ENCODE measurements around the gene MTPN. TPM values are rescaled to one million over a fixed set of nuclear protein-coding genes. Genes with fewer than 3 reads are reported as not detected.

The MTPN gene
- total RNA-seq, 1 donor from 2014 or later, result 199 TPM

DNA sequence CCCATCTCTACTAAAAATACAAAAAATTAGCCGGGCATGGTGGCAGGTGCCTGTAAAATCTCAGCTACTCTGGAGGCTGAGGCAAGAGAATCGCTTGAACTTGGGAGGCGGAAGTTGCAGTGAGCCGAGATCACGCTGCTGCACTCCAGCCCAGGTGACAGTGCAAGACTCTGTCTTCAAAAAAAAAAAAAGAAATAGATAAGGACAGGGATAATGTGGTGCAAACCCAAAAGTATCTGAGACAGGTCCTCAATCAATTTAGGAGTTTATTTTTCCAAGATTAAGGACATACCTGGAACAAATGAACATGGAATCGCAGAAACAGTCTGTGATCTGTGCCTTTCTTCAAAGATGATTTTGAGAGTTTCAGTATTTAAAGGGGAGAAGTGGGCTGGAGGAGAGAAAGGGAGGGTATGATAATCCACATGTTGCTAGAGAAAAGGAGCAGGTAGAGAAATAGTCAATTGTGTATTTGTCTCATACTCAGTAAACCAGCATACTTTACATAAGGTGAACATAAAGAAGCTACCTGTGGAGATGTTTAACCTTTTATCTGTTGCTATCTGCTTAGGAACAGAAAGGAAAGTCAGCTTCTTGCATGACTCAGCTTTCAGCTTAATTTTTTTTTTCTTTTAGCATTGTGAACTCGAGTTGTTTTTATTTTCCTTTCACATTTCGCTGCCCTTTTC is 4.9 kb upstream of the MTPN start:
- ATAC-seq, result no peak

DNA sequence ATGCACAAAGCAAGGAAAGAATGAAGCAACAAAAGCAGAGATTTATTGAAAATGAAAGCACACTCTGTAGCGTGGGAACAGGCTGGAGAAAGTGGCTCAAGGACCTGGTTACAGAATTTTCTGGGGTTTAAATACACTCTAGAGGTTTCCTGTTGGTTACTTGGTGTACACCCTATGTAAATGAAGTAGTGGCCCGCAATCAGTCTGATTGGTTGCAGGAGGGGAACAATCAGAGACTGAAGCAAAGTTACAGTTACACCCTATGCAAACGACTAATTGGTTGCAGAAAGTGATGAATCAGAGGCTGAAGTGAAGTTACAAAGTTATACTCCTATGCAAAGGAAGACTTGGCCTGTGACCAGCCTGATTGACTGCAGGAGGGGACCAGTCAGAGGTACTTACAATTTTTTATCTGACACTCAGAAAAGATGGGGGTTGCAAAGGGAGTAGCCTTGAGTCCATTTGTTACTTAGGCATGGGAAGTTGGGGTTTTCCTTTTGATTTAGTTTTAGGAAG is 3.6 kb upstream of the MTPN start:
- ATAC-seq, result peak; percentile 83

DNA sequence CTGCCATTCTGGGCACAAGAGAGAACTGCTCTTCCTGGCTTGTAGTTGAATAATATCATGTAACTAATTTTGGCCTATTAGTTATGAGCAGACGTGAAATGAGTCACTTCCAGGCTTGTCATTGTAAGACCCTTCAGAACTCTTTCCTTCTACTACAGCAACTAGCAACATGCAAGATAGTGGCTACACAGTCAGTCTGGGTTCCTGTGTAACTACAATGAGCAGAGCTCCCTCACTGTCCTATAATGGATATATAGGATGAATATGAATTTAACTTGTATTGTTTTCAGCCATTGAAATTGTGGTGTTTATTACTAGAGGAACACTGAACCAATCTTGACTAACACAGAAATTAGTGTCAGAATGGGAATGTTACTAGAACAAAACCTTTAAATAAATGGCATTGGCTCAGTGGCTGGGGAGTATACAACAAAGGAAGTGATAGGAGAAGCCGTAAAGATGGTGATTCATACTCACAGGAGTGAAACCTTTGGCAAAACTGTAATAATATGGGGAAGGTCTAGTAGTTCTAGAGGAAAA is 2.9 kb upstream of the MTPN start:
- ATAC-seq, result peak; percentile 26

DNA sequence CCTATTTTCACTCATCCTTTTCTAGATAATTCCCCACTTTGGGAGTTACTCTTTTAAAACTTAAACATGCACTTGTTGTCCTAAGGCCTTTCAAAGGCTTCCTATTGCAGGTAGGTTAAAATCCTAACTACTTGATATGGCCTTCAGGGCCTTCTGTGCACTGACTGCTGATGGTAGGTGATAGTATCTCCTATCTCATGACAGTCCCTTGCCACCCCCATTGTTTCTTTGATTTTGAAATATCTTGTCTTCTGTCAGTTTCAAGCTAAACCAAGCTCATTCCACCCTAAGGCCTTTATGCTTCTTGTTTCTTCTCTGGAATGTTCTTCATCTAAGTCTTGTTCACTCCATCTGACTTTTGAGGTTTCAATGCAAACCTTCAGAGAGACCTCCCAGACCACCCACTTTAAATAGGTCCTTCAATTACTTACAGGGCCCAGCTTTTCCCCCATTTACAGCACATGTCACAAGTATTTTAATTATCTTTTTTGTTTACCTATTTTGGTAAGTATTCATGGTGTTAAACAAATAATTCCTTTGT is 2.4 kb upstream of the MTPN start:
- ATAC-seq, result no peak

DNA sequence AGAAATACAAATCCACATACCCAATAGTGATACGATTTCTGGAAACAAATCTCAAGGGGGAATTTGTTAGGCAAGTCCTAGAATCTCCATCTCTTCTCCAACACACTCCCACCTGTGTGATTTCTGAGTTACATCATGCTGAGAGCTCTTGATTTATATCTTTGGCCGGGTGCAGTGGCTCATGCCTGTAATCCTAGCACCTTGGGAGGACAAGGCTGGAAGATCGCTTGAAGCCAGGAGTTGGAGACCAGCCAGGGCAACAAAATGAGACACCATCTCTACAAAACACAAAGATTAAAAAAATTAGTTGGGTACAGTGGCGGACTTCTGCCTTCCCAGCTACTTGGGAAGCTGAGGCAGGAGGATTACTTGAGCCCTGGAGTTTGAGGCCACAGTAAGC is 1.5 kb upstream of the MTPN start:
- no peak for ATAC-seq

DNA sequence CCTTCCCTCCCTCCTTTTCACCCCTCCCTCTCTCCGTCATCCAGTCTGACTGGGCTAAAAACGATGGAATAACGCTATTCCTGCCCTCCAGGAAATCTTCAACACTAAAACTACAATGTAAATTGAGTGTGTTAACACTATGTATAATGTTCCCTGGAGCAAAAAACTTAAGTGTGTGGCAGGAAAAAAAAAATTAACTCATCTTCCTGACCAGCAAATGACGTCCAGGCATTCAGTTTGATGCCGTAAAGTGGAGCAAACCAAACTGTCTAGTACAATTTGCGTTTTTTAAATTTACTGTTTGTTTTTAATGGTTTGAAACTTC is 545 bp upstream of the MTPN start:
- no peak for ATAC-seq

DNA sequence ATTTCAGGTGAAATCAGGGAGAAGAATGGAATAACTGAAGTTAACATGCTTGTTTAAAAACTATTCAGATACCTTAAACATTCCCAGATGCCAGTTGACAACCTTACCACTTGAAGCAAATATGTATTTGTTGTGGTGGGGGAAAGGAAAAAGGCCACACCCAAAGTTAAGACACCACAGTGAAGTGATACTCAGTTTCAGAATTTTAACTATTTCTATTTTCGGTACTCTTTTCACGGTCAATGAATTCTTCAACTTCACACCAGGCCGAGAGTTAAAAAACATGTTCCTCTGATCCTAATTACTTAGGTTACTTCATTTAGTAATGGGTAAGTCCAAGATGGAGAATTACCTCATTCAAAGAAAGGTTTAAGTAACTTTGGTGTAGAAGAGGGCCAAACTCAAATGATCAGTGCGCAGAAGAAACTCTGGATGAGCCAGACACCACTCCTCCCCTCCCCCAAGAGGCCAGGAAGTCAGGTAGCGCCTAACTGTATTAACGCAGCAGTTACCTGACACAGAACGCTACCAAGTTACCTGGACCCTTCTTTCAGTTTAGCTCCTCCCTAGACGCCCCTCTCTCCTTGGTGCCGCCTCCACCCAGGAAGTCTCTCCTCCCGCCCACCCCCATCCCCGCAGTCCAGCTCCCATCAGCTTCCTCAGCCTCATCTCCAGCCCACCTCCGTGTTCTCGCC is 700 bp downstream of the MTPN start:
- peak; percentile 53 for ATAC-seq

DNA sequence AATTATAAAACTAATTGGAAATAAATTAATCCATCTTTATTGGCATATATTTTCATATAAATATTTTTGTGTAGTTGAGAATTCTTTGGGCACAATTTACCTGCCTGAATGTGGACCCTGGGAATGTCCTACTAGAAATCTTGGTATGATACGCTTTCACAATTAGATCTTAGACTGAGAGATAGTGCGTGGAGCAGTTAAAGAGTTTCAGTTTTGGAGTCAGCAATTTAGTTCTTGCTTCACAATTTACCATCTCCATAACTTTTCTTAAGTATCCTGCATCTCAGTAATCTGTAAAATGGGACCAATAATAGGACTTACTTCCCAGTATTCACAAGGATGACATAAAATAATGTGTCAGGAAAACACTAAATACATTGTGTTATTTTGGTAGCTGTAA is 2.0 kb downstream of the MTPN start:
- ATAC-seq, result no peak

DNA sequence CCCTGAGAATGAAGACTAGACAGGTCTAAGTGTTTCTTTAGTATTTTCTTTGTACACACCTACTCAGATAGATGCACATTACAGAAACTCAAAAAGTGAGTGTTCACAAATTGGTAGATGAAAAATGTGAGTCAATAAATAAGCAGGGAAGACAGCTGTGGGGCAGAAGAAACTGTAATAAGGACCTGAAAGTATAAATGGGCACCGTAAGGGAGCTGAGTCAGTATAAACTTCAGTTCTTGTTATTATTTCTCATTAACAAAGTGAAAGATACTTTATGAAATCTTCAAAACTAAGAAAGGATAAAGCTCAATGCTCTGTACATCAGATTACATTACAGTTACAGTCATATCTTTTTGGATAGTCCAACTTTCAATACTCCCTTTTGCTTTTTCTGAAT is 2.5 kb downstream of the MTPN start:
- ATAC-seq, result no peak

DNA sequence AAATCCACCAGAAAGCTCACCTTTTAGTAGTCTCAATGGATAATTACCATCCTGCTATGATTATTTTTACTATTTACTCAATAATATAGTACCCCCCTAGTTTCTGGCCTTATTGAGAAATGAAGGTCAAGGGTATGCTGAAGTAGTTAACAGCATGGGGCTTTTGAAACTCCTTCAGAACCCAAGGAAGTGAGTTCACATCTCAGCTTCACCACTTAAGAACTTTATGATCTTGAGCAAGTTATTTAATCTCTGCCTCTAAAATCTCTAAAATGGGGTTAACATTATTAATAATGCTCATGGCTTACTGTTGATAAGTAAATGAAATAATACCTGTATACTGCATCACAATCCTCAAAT is 5.8 kb downstream of the MTPN start:
- no peak for ATAC-seq

DNA sequence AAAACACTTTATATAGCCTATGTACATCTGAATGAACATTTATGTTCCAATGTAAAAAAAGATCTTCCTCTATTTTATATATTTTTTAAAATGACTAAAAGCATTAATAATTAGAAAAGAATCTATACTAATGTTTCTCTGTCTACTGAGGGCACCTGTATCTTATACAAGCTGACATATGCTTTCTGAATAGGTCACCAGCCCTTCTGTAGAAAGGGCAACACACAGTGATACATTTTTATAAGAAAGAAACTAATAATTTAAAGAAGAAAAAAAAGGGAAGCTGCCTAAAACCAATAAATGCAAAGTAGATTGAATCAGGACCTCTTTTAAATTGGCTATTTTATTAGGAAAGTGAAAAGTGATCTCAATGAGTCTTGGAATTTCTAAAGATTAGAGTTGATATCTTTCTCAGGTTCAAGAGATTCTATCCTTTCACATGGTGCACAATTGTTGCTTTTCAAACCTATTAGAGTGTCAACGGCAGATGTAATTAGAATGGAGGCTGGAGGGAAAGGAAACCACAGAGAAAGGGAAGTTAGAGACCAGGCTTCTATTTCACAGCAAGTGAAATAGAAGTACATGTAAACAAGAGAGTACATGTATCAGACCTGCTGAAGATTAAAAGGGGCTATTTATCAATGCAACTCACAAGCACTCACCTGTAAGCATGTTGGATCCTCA is 6.3 kb downstream of the MTPN start:
- ATAC-seq, result no peak

DNA sequence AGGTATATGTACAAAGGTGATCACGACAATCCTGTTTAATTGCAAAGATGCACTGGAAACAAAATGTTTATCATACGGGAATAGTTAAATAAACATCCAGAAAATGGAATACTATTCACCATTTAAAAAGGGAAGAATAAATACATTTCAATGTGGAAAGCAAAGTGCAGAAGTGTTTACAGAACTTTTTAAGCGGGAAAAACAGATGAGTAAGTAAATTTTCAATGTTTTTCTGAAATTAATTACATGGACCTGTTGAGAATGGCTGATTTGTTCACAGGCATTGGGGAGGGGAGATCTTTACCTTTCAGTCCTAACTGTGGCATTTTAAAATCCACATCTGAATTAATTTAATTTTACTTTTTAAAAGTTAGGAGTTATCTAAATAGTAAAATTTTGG is 7.1 kb downstream of the MTPN start:
- ATAC-seq, result no peak

DNA sequence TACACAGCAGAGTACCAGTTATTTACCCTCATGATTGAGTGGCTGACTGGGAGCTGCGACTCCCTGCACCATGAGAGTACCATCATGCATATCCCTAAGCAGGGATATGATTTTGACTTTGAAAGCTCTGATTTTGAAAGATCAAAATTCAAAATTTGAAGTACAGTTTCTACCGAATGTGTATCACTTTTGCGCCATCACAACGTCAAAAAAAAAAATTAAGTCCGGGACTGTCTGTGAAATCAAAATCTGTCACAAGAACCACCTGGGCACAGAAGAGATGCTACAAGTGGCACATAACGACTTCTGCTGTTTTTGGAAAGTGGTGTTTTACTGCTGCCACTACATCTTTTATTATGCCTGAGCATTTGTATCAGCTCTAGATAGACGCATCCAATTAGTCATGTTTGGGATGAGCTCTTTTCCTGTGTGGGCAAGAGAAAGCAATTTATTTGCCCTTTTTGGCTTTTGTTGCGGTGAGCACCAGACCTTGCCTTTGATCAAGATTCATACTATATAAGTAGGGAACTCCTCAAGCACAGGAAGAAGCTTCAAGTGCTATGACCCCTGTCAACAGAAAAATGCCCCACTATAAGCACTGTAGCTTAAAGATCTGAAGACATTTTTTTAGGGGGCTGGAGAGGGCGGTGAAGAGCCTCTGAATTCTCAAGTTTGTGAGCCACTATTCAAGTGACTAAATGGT is 10.7 kb downstream of the MTPN start:
- ATAC-seq, result no peak

DNA sequence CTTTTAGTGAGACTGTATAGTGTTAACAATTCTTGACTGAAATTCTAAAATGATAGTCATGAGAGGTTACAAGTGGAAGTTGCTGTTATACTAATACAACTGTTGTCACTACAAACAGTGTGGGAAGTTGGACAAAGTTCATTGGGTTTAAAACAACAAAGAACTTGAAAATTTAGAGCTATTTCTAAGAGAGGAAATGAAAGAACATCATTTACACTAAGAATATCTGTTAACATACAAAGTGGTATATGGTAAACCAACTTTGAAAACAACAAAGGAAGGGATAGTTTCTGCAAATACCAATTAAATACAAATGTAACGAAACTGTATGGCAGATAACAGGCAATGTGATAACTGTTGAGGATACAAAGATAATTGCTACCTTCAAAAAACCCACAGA is 11.6 kb downstream of the MTPN start:
- no peak for ATAC-seq

DNA sequence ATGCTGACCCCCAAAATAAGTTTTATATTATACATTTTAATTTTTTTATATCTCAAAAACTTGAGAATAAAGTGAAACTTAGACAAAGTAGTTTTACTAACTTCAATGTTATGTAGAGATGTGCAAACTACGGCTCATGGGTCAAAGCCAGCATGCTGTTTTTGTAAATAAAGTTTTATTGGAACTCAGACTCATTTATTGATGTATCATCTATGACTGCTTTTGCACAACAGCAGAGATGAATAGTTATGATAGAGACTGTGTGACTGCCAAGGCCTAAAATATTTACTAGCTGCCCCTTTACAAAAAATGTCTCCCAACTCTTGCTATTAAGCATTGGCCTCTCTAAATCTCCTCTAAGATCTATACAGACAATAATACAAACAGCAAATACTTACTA is 12.4 kb downstream of the MTPN start:
- no peak for ATAC-seq

DNA sequence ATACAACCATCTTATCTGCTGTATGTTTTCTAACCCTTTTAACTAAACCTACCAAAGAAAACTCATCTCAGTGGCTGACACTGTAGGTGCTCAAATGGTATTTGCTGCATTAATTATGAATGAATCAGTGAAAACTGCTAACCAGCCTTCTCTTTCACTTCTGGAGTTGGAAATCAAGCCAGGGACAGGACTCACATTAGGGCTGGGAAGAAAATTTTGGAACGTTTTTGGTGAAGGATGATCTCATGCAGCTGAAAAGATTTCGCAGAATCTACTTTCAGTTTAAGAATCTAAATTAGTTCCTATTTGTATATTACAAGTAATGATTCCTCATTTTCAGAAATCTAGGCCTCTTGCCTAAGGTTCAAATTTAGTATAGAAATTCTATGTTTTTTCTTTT is 12.9 kb downstream of the MTPN start:
- no peak for ATAC-seq

DNA sequence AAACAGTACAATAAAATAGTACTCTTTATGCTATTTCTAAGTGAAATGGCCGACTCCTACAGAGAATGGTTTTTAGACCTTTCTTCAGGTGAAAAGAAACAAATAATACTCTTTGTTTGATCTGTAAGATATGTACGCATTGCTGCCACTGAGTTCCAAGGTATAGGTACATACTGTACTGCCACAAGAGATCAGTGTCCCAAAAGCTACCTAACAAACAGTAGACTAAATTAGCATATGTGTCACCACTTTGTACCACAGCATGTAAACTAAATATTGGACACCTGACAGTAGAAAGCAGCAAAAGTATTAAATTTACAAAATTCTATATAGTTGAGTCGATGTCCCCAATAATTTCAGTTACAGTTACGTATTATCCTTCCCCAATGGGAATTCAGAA is 14.4 kb downstream of the MTPN start:
- ATAC-seq, result no peak

DNA sequence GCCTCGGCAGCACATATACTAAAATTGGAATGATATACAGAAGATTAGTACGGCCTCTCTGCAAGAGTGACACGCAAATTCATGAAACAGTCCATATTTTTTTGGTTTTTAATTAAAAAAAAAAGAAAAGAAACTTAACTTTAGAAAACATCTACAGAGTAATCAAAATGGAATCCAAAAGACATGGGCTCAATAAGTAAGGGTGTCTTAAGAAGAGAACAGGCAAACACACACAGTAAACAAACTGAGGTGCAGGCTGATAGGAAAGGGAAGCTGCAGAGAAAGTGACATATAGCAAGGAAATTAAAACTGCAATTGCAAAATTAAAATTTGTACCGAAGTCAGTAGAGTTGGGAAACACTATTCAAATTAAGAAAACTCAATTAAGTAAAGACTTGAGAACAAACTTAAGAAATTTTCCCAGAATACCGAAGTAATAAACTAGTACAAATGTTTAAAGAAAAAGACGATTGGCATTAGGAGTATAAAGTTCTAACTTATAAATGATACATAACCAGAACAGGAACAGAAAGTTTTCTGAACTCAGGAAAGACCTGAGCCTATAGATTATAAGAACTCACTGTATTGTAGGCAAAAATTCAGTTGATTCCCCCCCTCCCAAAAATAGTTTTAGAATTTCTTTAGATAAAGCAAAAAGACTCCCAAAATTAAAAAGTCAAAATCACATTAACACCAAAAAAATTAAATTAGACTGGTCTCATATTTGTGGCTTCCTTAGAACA is 16.3 kb downstream of the MTPN start:
- ATAC-seq, result no peak

DNA sequence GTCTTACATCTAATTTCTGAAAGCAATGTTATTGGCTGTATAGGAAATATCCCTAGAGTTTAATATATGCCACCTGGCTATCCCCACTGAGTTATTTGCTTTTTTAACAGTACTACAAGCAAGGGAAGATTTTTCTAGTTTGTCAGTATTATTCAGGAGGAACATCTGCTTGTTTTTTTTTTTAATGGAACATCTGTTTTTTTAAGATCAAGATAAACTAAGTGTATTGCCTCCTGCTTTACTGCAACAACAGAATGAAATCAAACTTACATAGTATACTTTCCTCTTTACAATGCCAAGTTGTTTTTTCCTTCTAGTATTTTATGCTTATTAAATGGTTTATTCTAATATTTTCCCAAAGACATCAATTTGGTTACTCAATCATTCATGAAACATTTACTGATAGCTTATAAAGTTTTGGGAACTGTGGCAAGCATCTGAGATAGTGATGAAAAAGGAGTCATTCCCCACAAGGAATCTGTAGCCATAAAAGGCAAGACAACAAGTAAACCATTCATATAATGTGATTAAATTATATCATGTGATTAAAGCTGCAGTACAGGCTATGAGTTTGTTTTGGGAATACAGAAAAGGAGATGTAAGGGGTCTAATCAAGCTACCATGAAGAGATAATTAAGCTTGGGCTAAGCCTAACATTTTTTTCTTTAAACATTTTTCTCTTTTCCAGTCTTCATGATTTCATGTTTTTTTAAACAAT is 17.4 kb downstream of the MTPN start:
- ATAC-seq, result no peak

DNA sequence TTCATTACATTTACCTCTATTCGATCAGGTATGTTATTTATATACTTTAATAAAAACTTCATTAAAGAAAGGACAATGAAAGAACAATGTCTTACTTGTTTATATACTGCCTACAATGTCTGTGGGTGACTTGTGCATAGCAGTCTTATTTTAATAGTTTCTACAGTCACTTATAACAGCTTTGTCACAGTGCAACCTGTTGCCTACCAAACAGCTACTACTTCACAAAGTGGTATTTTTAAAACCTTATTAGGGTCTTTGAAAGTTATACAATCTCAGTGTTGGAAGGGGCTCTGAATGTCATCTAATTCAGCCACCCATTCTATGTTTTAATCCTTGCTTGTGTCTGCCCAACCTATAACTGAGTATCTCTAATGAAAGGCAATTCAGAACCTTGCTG is 19.0 kb downstream of the MTPN start:
- ATAC-seq, result no peak

DNA sequence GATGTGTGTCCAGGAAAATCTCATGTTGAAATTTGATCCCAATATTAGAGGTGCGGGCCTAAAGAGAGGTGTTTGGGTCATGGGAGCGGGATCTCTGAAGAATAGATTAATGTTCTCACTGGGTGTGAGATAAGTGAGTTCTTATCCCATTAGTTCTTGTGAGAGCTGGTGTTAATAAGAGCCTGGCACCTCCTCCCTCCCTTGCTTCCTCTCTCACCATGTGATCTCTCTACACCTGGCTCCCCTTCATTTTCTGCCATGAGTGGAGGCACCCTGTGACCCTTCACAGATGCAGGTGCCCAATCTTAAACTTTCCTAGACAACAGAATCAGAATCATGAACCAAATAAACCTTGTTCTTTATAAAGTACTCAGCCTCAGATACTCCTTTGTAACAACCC is 19.5 kb downstream of the MTPN start:
- no peak for ATAC-seq
